HL-60 (cell line): ENCODE data around the gene PHETA1.

Experiments used
- DNase-seq, 2 experiments: peaks; one replicate each; pipeline ENCODE4 v3.0.0-alpha.2; 2010 to 2020; ENCODE audit warnings: low read depth in 1 of 2, low spot score in 1 of 2
- H3K27ac ChIP-seq: fragments of 250-450 bp; sonication (Bioruptor Pico); replicated peaks from 2 replicates; pipeline ENCODE4 v1.5.1; 2020; ENCODE audit warnings: mild to moderate bottlenecking, moderate library complexity
- H3K27me3 ChIP-seq: fragments of 250-450 bp; sonication (Bioruptor Pico); 2 replicates; pipeline ENCODE4 v1.5.1; 2021; ENCODE audit warnings: mild to moderate bottlenecking, moderate library complexity; ENCODE audit not compliant: insufficient read depth, poor library complexity, severe bottlenecking
- H3K4me3 ChIP-seq: replicated peaks from 2 replicates; pipeline ENCODE4 v1.5.1; 2011; ENCODE audit warnings: mild to moderate bottlenecking, control low read depth, low read length; ENCODE audit not compliant: insufficient read depth
- CTCF ChIP-seq: IDR thresholded peaks from one replicate; pipeline ENCODE4 v1.5.1; 2011; ENCODE audit warnings: low read length, control low read depth, inconsistent platforms; ENCODE audit not compliant: insufficient read depth
- GABPA ChIP-seq: IDR thresholded peaks from 2 replicates; pipeline ENCODE4 v1.6.1; 2012; ENCODE audit warnings: low read depth
- POLR2AphosphoS5 ChIP-seq: IDR thresholded peaks from 2 replicates; pipeline ENCODE4 v1.6.1; 2012; ENCODE audit warnings: low read depth
- SPI1 ChIP-seq: IDR thresholded peaks from 2 replicates; pipeline ENCODE4 v1.6.1; 2012; ENCODE audit warnings: low read depth, mild to moderate bottlenecking, borderline replicate concordance
- TF ChIP-seq, protein P1 (sequence below): IDR thresholded peaks from 2 replicates; pipeline ENCODE4 v1.6.1; 2012; ENCODE audit warnings: low read depth; ENCODE audit not compliant: insufficient replicate concordance

The PHETA1 gene

GRCh38 chr12:111352296-111352993, 16.4 kb downstream of the PHETA1 start:
- no peak overlapping the region for H3K27ac ChIP-seq
- no peak for DNase-seq
- TF ChIP-seq GABPA (no peak), CTCF (no peak), POLR2AphosphoS5 (no peak), SPI1 (no peak)
- TF ChIP-seq, protein P1, sequence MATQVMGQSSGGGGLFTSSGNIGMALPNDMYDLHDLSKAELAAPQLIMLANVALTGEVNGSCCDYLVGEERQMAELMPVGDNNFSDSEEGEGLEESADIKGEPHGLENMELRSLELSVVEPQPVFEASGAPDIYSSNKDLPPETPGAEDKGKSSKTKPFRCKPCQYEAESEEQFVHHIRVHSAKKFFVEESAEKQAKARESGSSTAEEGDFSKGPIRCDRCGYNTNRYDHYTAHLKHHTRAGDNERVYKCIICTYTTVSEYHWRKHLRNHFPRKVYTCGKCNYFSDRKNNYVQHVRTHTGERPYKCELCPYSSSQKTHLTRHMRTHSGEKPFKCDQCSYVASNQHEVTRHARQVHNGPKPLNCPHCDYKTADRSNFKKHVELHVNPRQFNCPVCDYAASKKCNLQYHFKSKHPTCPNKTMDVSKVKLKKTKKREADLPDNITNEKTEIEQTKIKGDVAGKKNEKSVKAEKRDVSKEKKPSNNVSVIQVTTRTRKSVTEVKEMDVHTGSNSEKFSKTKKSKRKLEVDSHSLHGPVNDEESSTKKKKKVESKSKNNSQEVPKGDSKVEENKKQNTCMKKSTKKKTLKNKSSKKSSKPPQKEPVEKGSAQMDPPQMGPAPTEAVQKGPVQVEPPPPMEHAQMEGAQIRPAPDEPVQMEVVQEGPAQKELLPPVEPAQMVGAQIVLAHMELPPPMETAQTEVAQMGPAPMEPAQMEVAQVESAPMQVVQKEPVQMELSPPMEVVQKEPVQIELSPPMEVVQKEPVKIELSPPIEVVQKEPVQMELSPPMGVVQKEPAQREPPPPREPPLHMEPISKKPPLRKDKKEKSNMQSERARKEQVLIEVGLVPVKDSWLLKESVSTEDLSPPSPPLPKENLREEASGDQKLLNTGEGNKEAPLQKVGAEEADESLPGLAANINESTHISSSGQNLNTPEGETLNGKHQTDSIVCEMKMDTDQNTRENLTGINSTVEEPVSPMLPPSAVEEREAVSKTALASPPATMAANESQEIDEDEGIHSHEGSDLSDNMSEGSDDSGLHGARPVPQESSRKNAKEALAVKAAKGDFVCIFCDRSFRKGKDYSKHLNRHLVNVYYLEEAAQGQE, result no peak

GRCh38 chr12:111351026-111351425, 17.9 kb downstream of the PHETA1 start:
- Histone ChIP-seq H3K4me3 (no peak overlapping the region), H3K27me3 (no peaks in the 10 kb centered on the region), H3K27ac (no peak overlapping the region)
- TF ChIP-seq GABPA (no peak), POLR2AphosphoS5 (no peak), SPI1 (no peak), CTCF (no peak)
- TF ChIP-seq, protein P1, result no peak
- DNase-seq, result no peak

More at GRCh38 chr12:111352296-111352993, 16.4 kb downstream of the PHETA1 start:
- H3K4me3 ChIP-seq, result no peak overlapping the region
- H3K27me3 ChIP-seq, result no peaks in the 10 kb centered on the region

- Histone ChIP-seq H3K27me3 (no peaks in the 10 kb centered on the region), H3K27ac (no peak overlapping the region), H3K4me3 (no peak overlapping the region)
- TF ChIP-seq SPI1, result no peak
- TF ChIP-seq POLR2AphosphoS5, result no peak
- TF ChIP-seq CTCF, result no peak
- no peak for TF ChIP-seq GABPA
- TF ChIP-seq, protein P1, result no peak
- no peak for DNase-seq
Measured at GRCh38 chr12:111349748-111350520, 19.0 kb downstream of the PHETA1 start.
